H1 (cell line): Measurements from ENCODE around the gene HORMAD2. TPM values are rescaled to one million over a fixed set of nuclear protein-coding genes. Genes with fewer than 3 reads are reported as not detected.

Experiments used
- CTCF ChIA-PET: fragments of 300-600 bp; sonication (Branson Sonifier 250); formaldehyde crosslinking; loops from one replicate; lab custom pipeline; 2021; ENCODE audit not compliant: partially characterized antibody; lab: Charles Lee
- POLR2A ChIA-PET: fragments of 300-600 bp; sonication (Branson Sonifier 250); formaldehyde crosslinking; loops from one replicate; lab custom pipeline; 2021; ENCODE audit warnings: inconsistent platforms; ENCODE audit not compliant: partially characterized antibody; lab: Charles Lee
- DNase-seq, 2 experiments: peaks; one replicate each; pipeline versions ENCODE4 v3.0.0 to v3.0.0-alpha.2; 2010 to 2022; ENCODE audit warnings: low spot score in 2 of 2, low read depth in 1 of 2, mixed read lengths in 1 of 2
- FAIRE-seq: peaks from 2 replicates; lab custom pipeline; 2011; peaks lifted over from hg19 to GRCh38; lab: Jason Lieb, UNC
- H2AFZ ChIP-seq: 2 replicates; pipeline ENCODE4 v1.8.1; 2012; ENCODE audit warnings: low read length, inconsistent platforms
- H2AK5ac ChIP-seq: 2 replicates; pipeline ENCODE4 v1.6.1; 2013; ENCODE audit warnings: low read depth, low read length
- H2BK120ac ChIP-seq: replicated peaks from 2 replicates; pipeline ENCODE3; 2013; ENCODE audit warnings: low read depth, low read length, inconsistent platforms
- H2BK12ac ChIP-seq: 2 replicates; pipeline ENCODE4 v1.6.1; 2013; ENCODE audit warnings: low read depth, low read length
- H2BK15ac ChIP-seq: 2 replicates; pipeline ENCODE4 v1.6.1; 2013; ENCODE audit warnings: low read length
- H2BK20ac ChIP-seq: 2 replicates; pipeline ENCODE4 v1.6.1; 2013; ENCODE audit warnings: low read length
- H2BK5ac ChIP-seq: 2 replicates; pipeline ENCODE4 v1.6.1; 2013; ENCODE audit warnings: low read depth, low read length
- H3K14ac ChIP-seq: 2 replicates; pipeline ENCODE4 v1.6.1; 2013; ENCODE audit warnings: inconsistent platforms; ENCODE audit not compliant: insufficient read length
- H3K18ac ChIP-seq: 2 replicates; pipeline ENCODE4 v1.6.1; 2013; ENCODE audit warnings: low read length; ENCODE audit errors: extremely low read depth
- H3K23ac ChIP-seq: 2 replicates; pipeline ENCODE4 v1.6.1; 2013; ENCODE audit warnings: inconsistent platforms; ENCODE audit not compliant: insufficient read length
- H3K23me2 ChIP-seq: 2 replicates; pipeline ENCODE4 v1.6.1; 2013; ENCODE audit warnings: low read depth, low read length
- H3K27ac ChIP-seq: 2 replicates; pipeline ENCODE4 v1.6.1; 2011; ENCODE audit warnings: low read depth, low read length, inconsistent platforms
- H3K27me3 ChIP-seq, 4 experiments: replicated peaks in 1 of 4; 1 replicate in 1 of 4; 2 replicates in 3 of 4; pipeline versions ENCODE4 v1.6.1 to v1.8.1; 2011 to 2013; ENCODE audit warnings: low read length in 3 of 4, mild to moderate bottlenecking in 3 of 4, inconsistent platforms in 2 of 4, mixed read lengths in 2 of 4, moderate library complexity in 1 of 4; ENCODE audit not compliant: control insufficient read depth in 3 of 4, insufficient read depth in 3 of 4; ENCODE audit errors: extremely low read depth in 1 of 4
- H3K36me3 ChIP-seq, 4 experiments: 2 replicates each; pipeline versions ENCODE4 v1.6.1 to v1.8.1; 2011 to 2013; ENCODE audit warnings: mild to moderate bottlenecking in 4 of 4, low read length in 3 of 4, moderate library complexity in 2 of 4, control low read depth in 1 of 4, inconsistent platforms in 1 of 4; ENCODE audit not compliant: insufficient read depth in 4 of 4, control insufficient read depth in 2 of 4
- H3K4ac ChIP-seq: replicated peaks from 2 replicates; pipeline ENCODE3; 2013; ENCODE audit warnings: low read length, low read depth, mixed read lengths, inconsistent platforms; ENCODE audit not compliant: insufficient read length
- H3K4me1 ChIP-seq, 4 experiments: replicated peaks in 1 of 4; 1 replicate in 1 of 4; 2 replicates in 3 of 4; pipeline versions ENCODE4 v1.6.1 to v1.8.1; 2011 to 2013; ENCODE audit warnings: low read length in 3 of 4, inconsistent platforms in 2 of 4, mixed read lengths in 1 of 4; ENCODE audit not compliant: insufficient read depth in 4 of 4, control insufficient read depth in 3 of 4
- H3K4me2 ChIP-seq, 2 experiments: 2 replicates each; pipeline versions ENCODE4 v1.6.1 to v1.8.1; 2011 to 2013; ENCODE audit warnings: low read depth in 2 of 2, low read length in 2 of 2, control low read depth in 1 of 2, inconsistent platforms in 1 of 2, mild to moderate bottlenecking in 1 of 2; ENCODE audit not compliant: insufficient read depth in 1 of 2
- H3K4me3 ChIP-seq, 4 experiments: fragments of 200-600, 300-600 bp in 1 of 4; sonication (generic), shearing (Covaris generic), sonication (Bioruptor Twin) in 1 of 4; 2 replicates each; pipeline versions ENCODE4 v1.5.1 to v1.8.1; 2011 to 2016; ENCODE audit warnings: low read length in 4 of 4, low read depth in 3 of 4, control low read depth in 2 of 4, inconsistent platforms in 2 of 4, mild to moderate bottlenecking in 2 of 4, mixed read lengths in 1 of 4, moderate library complexity in 1 of 4; ENCODE audit not compliant: insufficient read depth in 2 of 4; ENCODE audit errors: extremely low read depth in 1 of 4
- H3K56ac ChIP-seq: replicated peaks from 2 replicates; pipeline ENCODE3; 2013; ENCODE audit warnings: low read depth, mild to moderate bottlenecking, mixed read lengths, low read length, inconsistent platforms; ENCODE audit not compliant: insufficient read length
- H3K79me1 ChIP-seq: 2 replicates; pipeline ENCODE4 v1.6.1; 2013; ENCODE audit warnings: low read depth, low read length, control low read depth
- H3K79me2 ChIP-seq, 2 experiments: 2 replicates each; pipeline versions ENCODE4 v1.6.1 to v1.8.1; 2012 to 2013; ENCODE audit warnings: low read length in 2 of 2, mild to moderate bottlenecking in 2 of 2, inconsistent platforms in 1 of 2; ENCODE audit not compliant: insufficient read depth in 2 of 2, control insufficient read depth in 1 of 2
- H3K9ac ChIP-seq, 4 experiments: replicated peaks in 1 of 4; 1 replicate in 1 of 4; 2 replicates in 3 of 4; pipeline versions ENCODE4 v1.6.1 to v1.8.1; 2011 to 2013; ENCODE audit warnings: low read depth in 3 of 4, low read length in 3 of 4, control low read depth in 2 of 4, mild to moderate bottlenecking in 2 of 4, moderate library complexity in 2 of 4, inconsistent platforms in 1 of 4; ENCODE audit errors: extremely low read depth in 1 of 4
- H3K9me3 ChIP-seq, 2 experiments: 2 replicates each; pipeline versions ENCODE4 v1.6.1 to v1.8.1; 2012 to 2013; ENCODE audit warnings: mild to moderate bottlenecking in 2 of 2, moderate library complexity in 2 of 2, control low read depth in 1 of 2, inconsistent platforms in 1 of 2, low read depth in 1 of 2, low read length in 1 of 2, mixed read lengths in 1 of 2; ENCODE audit not compliant: insufficient read depth in 2 of 2
- H4K20me1 ChIP-seq, 2 experiments: replicated peaks in 1 of 2; 2 replicates each; pipeline versions ENCODE3 to v1.8.1; 2011 to 2013; ENCODE audit warnings: inconsistent platforms in 2 of 2, low read length in 2 of 2, mild to moderate bottlenecking in 1 of 2; ENCODE audit not compliant: insufficient read depth in 2 of 2, control insufficient read depth in 1 of 2
- H4K5ac ChIP-seq: 2 replicates; pipeline ENCODE4 v1.6.1; 2013; ENCODE audit warnings: low read length, low read depth, mixed read lengths, inconsistent platforms; ENCODE audit not compliant: insufficient read length
- H4K8ac ChIP-seq: 2 replicates; pipeline ENCODE4 v1.8.0; 2013; ENCODE audit warnings: mild to moderate bottlenecking, moderate library complexity, low read length, inconsistent platforms; ENCODE audit not compliant: insufficient read depth; ENCODE audit errors: extremely low read depth
- H4K91ac ChIP-seq: replicated peaks from 2 replicates; pipeline ENCODE3; 2013; ENCODE audit warnings: low read length, mixed read lengths, inconsistent platforms; ENCODE audit not compliant: insufficient read length
- E2F6 ChIP-seq: IDR thresholded peaks from 2 replicates; pipeline ENCODE4 v1.6.1; 2012; ENCODE audit warnings: inconsistent platforms
- GTF2F1 ChIP-seq: IDR thresholded peaks from 2 replicates; pipeline ENCODE4 v1.6.1; 2012; ENCODE audit warnings: low read depth, low read length, improper control_type of control experiment, borderline replicate concordance
- KDM4A ChIP-seq: IDR thresholded peaks from one replicate; pipeline ENCODE4 v1.7.1; 2012; ENCODE audit warnings: low read depth, mild to moderate bottlenecking, moderate library complexity, low read length, inconsistent platforms; ENCODE audit not compliant: severe bottlenecking
- PHF8 ChIP-seq: fragments of 200-600 bp; sonication (generic); conservative IDR thresholded peaks from 2 replicates; pipeline ENCODE4 v1.7.1; 2012; ENCODE audit warnings: low read depth, mild to moderate bottlenecking, inconsistent platforms, low read length, moderate library complexity
- POLR2AphosphoS5 ChIP-seq: IDR thresholded peaks from 2 replicates; pipeline ENCODE4 v1.6.1; 2011; ENCODE audit warnings: low read depth, low read length
- SP1 ChIP-seq: IDR thresholded peaks from 2 replicates; pipeline ENCODE4 v1.6.1; 2011; ENCODE audit warnings: low read depth, low read length
- SRF ChIP-seq: IDR thresholded peaks from 2 replicates; pipeline ENCODE4 v1.6.1; 2011; ENCODE audit warnings: mild to moderate bottlenecking, low read depth, low read length, moderate library complexity
- WGBS, 2 experiments: shearing (Covaris generic) in 1 of 2; methylation state at CpG; one replicate each; pipeline versions ENCODE4 v1.1.6 to v1.1.7; 2013 to 2015; ENCODE audit warnings: low lambda C conversion rate in 2 of 2, mixed read lengths in 2 of 2, inconsistent platforms in 1 of 2, low coverage in 1 of 2, missing lambda C conversion rate in 1 of 2; ENCODE audit not compliant: insufficient replicate concordance in 2 of 2, insufficient coverage in 1 of 2, insufficient read length in 1 of 2; ENCODE audit errors: extremely low coverage in 1 of 2, missing lambda C conversion rate in 1 of 2; 5-methylcytosine and 5-hydroxymethylcytosine counted together
- polyA plus RNA-seq, 7 experiments: library from polyadenylated mRNA; depleted of rRNA in 3 of 7; stranded (reverse) in 5 of 7; unstranded in 2 of 7; fragments of >200 nt in 5 of 7; fragments of 200-250 nt in 2 of 7; gene quantifications; 1 replicate in 5 of 7; 2 replicates in 1 of 7; 4 replicates in 1 of 7; pipeline versions ENCODE4 v1.2.1 to v1.2.3, GENCODE V29; 2011 to 2013; ENCODE audit warnings: missing spikeins in 2 of 7, mixed read lengths in 2 of 7
- total RNA-seq: library from RNA; stranded (reverse); fragmentation: NEBNext Ultra II Directional; extraction: Animal tissue kit (Norgen Biotek cat#: 25700); gene quantifications from 2 replicates; pipeline ENCODE4 v1.2.1, GENCODE V29; 2021

Gene HORMAD2
- total and polyA plus RNA-seq, 2 of the 8 experiments (the other 6 are each of a cell fraction or from before 2014, with no cell fraction given) = 0.03 TPM; not detected in 1

- H4K8ac ChIP-seq = no peak overlapping the region
- ChIA-PET POLR2A (interaction anchor here (1.1 to 1.4 kb wide), 3 partner anchors 11 to 35 kb away, joined by 3 to 5 read pairs (median 4); no protein-coding TSS in a partner anchor), CTCF (interaction anchor here (0.6 to 1.0 kb wide), 6 partner anchors 87 to 313 kb away, joined by 3 to 4 read pairs (median 3); no protein-coding TSS in a partner anchor)
- no peak overlapping the region for H3K18ac ChIP-seq
- no peaks in the 10 kb centered on the region; a peak in 1 of 7 replicates for H3K27me3 ChIP-seq
- H4K20me1 ChIP-seq = no peaks in the 10 kb centered on the region
- 0 out of 2 replicates have a peak overlapping the region, but pooled peaks have one; percentile 9 for H2BK20ac ChIP-seq
- H3K23me2 ChIP-seq = no peaks in the 10 kb centered on the region
- H3K4ac ChIP-seq = no peak overlapping the region
- H2AFZ ChIP-seq = no peak overlapping the region
- FAIRE-seq = no peak
- H3K4me2 ChIP-seq = no peak overlapping the region
- H3K14ac ChIP-seq = no peak overlapping the region
- no peak overlapping the region for H2BK12ac ChIP-seq
- no peak overlapping the region for H2BK5ac ChIP-seq
- H3K36me3 ChIP-seq = no peaks in the 10 kb centered on the region
- H4K5ac ChIP-seq = no peak overlapping the region
- H4K91ac ChIP-seq = no peak overlapping the region
- H2BK120ac ChIP-seq = no peak overlapping the region
- no peak overlapping the region for H3K23ac ChIP-seq
- no peak overlapping the region for H3K9ac ChIP-seq
- no peak overlapping the region for H2BK15ac ChIP-seq
- no peaks in the 10 kb centered on the region for H3K79me1 ChIP-seq
- no peak overlapping the region for H3K4me3 ChIP-seq
- H3K4me1 ChIP-seq = peaks cover 6 to 18% (median 11%) of the 10 kb centered on the region in 4 experiments; a peak in 6 of 7 replicates
- no peak overlapping the region for H3K56ac ChIP-seq
- no peak overlapping the region for H3K27ac ChIP-seq
- WGBS, 2 experiments = 91% methylated on average over 5 of the region's 5 CpGs; no CpG with 5 or more reads in 1 of the 2 experiments
- DNase-seq = no peak
- no peaks in the 10 kb centered on the region for H3K79me2 ChIP-seq
- H3K9me3 ChIP-seq = no peaks in the 10 kb centered on the region
- no peak overlapping the region for H2AK5ac ChIP-seq
- TF ChIP-seq SRF (no peak), POLR2AphosphoS5 (no peak), PHF8 (no peak), SP1 (no peak), E2F6 (no peak), GTF2F1 (no peak), KDM4A (no peak)
Observed at GRCh38 chr22:30198152-30198825, 118.0 kb downstream of the HORMAD2 start.
